Loucy (cell line): ENCODE measurements around the gene SGMS2.

ENCODE experiments used
- CTCF ChIP-seq: fragments of 200-600 bp; sonication (generic); conservative IDR thresholded peaks from 2 replicates; pipeline ENCODE4 v1.5.1; 2014; ENCODE audit warnings: mild to moderate bottlenecking, antibody characterized with exemption, low read length
- EZH2phosphoT487 ChIP-seq: fragments of 200-600 bp; IDR thresholded peaks from 2 replicates; pipeline ENCODE4 v1.6.1; 2018; ENCODE audit warnings: antibody characterized with exemption, mild to moderate bottlenecking, moderate library complexity, borderline replicate concordance

- no peak for TF ChIP-seq CTCF
- TF ChIP-seq EZH2phosphoT487 = no peak
Observed at GRCh38 chr4:107894138-107894603, 69.4 kb downstream of the SGMS2 start.
